K562 (cell line): ENCODE measurements around the gene CTDSPL. TPM values are rescaled to one million over a fixed set of nuclear protein-coding genes. Genes with fewer than 3 reads are reported as not detected.
A peak's percentile ranks its signal among the peaks of the same experiment; 100 is the strongest.

Source experiments
- ATAC-seq: fragments of 200-7000 bp; cut with Tn5 transposase; 3 replicates; pipeline ENCODE4 v1.9.1; 2020; ENCODE audit warnings: moderate library complexity
- BruUV-seq: library from RNA; stranded (reverse); fragments of 400-500 nt; replicated peaks from 2 replicates; lab custom pipeline; 2021; lab: Mats Ljungman, UMichigan
- CTCF ChIA-PET: fragments of 300-600 bp; formaldehyde crosslinking; extraction: SDS; loops from one replicate; lab custom pipeline; 2021; ENCODE audit warnings: low intra/inter-chr PET ratio; lab: Yijun Ruan, JAX
- POLR2A ChIA-PET: fragments of 300-600, 350-650 bp; sonication (Branson Sonifier 250); formaldehyde crosslinking; extraction: SDS; loops from one replicate; lab custom pipeline; 2021; ENCODE audit warnings: antibody characterized with exemption, inconsistent platforms; lab: Yijun Ruan, JAX
- DNase-seq, 4 experiments: peaks; one replicate each; pipeline versions ENCODE4 v3.0.0 to v3.0.0-alpha.2; 2011 to 2018; ENCODE audit warnings: low spot score in 3 of 4, mixed read lengths in 3 of 4; ENCODE audit errors: extremely low read depth in 1 of 4
- FAIRE-seq: peaks from 2 replicates; lab custom pipeline; 2011; peaks lifted over from hg19 to GRCh38; lab: Jason Lieb, UNC
- H2AFZ ChIP-seq: 2 replicates; pipeline ENCODE4 v1.6.0; 2011; ENCODE audit warnings: low read depth, low read length, control low read depth, inconsistent platforms
- H3K27ac ChIP-seq: fragments of 200-600 bp; 3 replicates; pipeline ENCODE4 v1.8.0; 2011; ENCODE audit warnings: low read depth, mild to moderate bottlenecking, control low read depth, inconsistent platforms, low read length, moderate library complexity, mixed read lengths; ENCODE audit errors: extremely low read depth
- H3K27me3 ChIP-seq, 2 experiments: fragments of 300-600 bp in 1 of 2; 2 replicates in 1 of 2; 3 replicates in 1 of 2; pipeline versions ENCODE4 v1.6.0 to v1.8.0; 2011; ENCODE audit warnings: inconsistent platforms in 2 of 2, low read length in 2 of 2, mild to moderate bottlenecking in 1 of 2, mixed read lengths in 1 of 2, moderate library complexity in 1 of 2; ENCODE audit not compliant: control insufficient read depth in 2 of 2, insufficient read depth in 2 of 2
- H3K36me3 ChIP-seq: fragments of 300-600 bp; 3 replicates; pipeline ENCODE4 v1.8.0; 2011; ENCODE audit warnings: mild to moderate bottlenecking, low read length, inconsistent platforms; ENCODE audit not compliant: control insufficient read depth, insufficient read depth
- H3K4me1 ChIP-seq, 2 experiments: fragments of 200-600 bp in 1 of 2; replicated peaks in 1 of 2; 2 replicates in 1 of 2; 3 replicates in 1 of 2; pipeline versions ENCODE4 v1.5.1 to v1.8.0; 2011; ENCODE audit warnings: inconsistent platforms in 2 of 2, low read length in 2 of 2, mild to moderate bottlenecking in 1 of 2, mixed read lengths in 1 of 2, moderate library complexity in 1 of 2; ENCODE audit not compliant: control insufficient read depth in 2 of 2, insufficient read depth in 2 of 2
- H3K4me2 ChIP-seq: 2 replicates; pipeline ENCODE4 v1.6.1; 2011; ENCODE audit warnings: low read length, control low read depth, inconsistent platforms, mixed read lengths; ENCODE audit not compliant: insufficient read depth
- H3K4me3 ChIP-seq: fragments of 200-600 bp; sonication (generic), shearing (Covaris generic); 2 replicates; pipeline ENCODE4 v1.5.1; 2016; ENCODE audit warnings: control low read depth, inconsistent platforms
- H3K79me2 ChIP-seq: fragments of 200-600 bp; 3 replicates; pipeline ENCODE4 v1.8.0; 2011; ENCODE audit warnings: low read length, inconsistent platforms; ENCODE audit not compliant: control insufficient read depth, insufficient read depth
- H3K9ac ChIP-seq, 2 experiments: 2 replicates each; pipeline versions ENCODE4 v1.6.0 to v1.6.1; 2011; ENCODE audit warnings: low read depth in 2 of 2, low read length in 2 of 2, control low read depth in 1 of 2, inconsistent platforms in 1 of 2, mild to moderate bottlenecking in 1 of 2, mixed read lengths in 1 of 2; ENCODE audit not compliant: insufficient read depth in 1 of 2
- H3K9me1 ChIP-seq: one replicate; pipeline ENCODE4 v1.6.0; 2011; ENCODE audit warnings: inconsistent platforms, mild to moderate bottlenecking, low read length, moderate library complexity; ENCODE audit not compliant: control insufficient read depth, insufficient read depth
- H3K9me3 ChIP-seq: replicated peaks from 2 replicates; pipeline ENCODE4 v1.5.1; 2011; ENCODE audit warnings: low read depth, low read length, inconsistent platforms; ENCODE audit not compliant: control insufficient read depth, insufficient read depth
- H4K20me1 ChIP-seq: replicated peaks from 2 replicates; pipeline ENCODE4 v1.6.1; 2011; ENCODE audit warnings: low read length, inconsistent platforms, mixed read lengths; ENCODE audit not compliant: control insufficient read depth, insufficient read depth
- CREM ChIP-seq: IDR thresholded peaks from 2 replicates; pipeline ENCODE4 v1.6.1; 2014; ENCODE audit warnings: antibody characterized with exemption, low read depth
- ERF ChIP-seq: fragments of 450-650 bp; formaldehyde crosslinking; IDR thresholded peaks from 2 replicates; pipeline ENCODE4 v1.4.0; 2020; ENCODE audit warnings: mild to moderate bottlenecking, mixed read lengths
- FOXA1 ChIP-seq: fragments of 450-650 bp; IDR thresholded peaks from 2 replicates; pipeline ENCODE4 v1.6.1; 2016; ENCODE audit warnings: mild to moderate bottlenecking, borderline replicate concordance
- KDM4B ChIP-seq, 2 experiments: fragments of 450-650 bp in 1 of 2; sonication (generic) in 1 of 2; IDR thresholded peaks; 2 replicates each; pipeline ENCODE4 v1.6.1; 2016 to 2017; ENCODE audit warnings: borderline replicate concordance in 2 of 2, antibody characterized with exemption in 1 of 2, low read depth in 1 of 2, mild to moderate bottlenecking in 1 of 2
- MYNN ChIP-seq, 2 experiments: sonication (generic); formaldehyde crosslinking in 1 of 2; IDR thresholded peaks; 2 replicates each; pipeline versions ENCODE4 v1.5.0 to v1.6.1; 2016 to 2020; ENCODE audit warnings: antibody characterized with exemption in 1 of 2, missing genetic modification reagents in 1 of 2
- NFIC ChIP-seq: fragments of 450-650 bp; IDR thresholded peaks from 2 replicates; pipeline ENCODE4 v1.6.1; 2017; ENCODE audit warnings: mild to moderate bottlenecking, inconsistent platforms
- NONO ChIP-seq, 2 experiments: fragments of 200-400 bp in 1 of 2; fragments of 450-650 bp in 1 of 2; formaldehyde crosslinking in 1 of 2; IDR thresholded peaks; 2 replicates each; pipeline ENCODE4 v1.6.1; 2017; ENCODE audit warnings: low read depth in 2 of 2, mild to moderate bottlenecking in 2 of 2, moderate library complexity in 2 of 2, low read length in 1 of 2
- POLR2A ChIP-seq: fragments of 450-650 bp; conservative IDR thresholded peaks from 2 replicates; pipeline ENCODE4 v1.6.1; 2016
- POLR2G ChIP-seq: fragments of 200-400 bp; formaldehyde crosslinking; IDR thresholded peaks from 2 replicates; pipeline ENCODE4 v1.6.1; 2017; ENCODE audit warnings: low read depth, mild to moderate bottlenecking, antibody characterized with exemption, low read length, moderate library complexity
- SAFB2 ChIP-seq: fragments of 200-400 bp; formaldehyde crosslinking; IDR thresholded peaks from 2 replicates; pipeline ENCODE4 v1.6.1; 2018; ENCODE audit warnings: borderline replicate concordance, low read length, low read depth, moderate library complexity; ENCODE audit not compliant: severe bottlenecking
- SMC3 ChIP-seq: conservative IDR thresholded peaks from 2 replicates; pipeline ENCODE4 v1.6.1; 2011; ENCODE audit warnings: low read depth, low read length, improper control_type of control experiment; ENCODE audit not compliant: insufficient read depth
- ZBTB43 ChIP-seq: sonication (generic); formaldehyde crosslinking; IDR thresholded peaks from 2 replicates; pipeline ENCODE4 v1.8.0; 2023; ENCODE audit warnings: mild to moderate bottlenecking, missing genetic modification reagents
- ZNF408 ChIP-seq: fragments of 250-450 bp; sonication (Bioruptor Pico); IDR thresholded peaks from 2 replicates; pipeline ENCODE4 v1.4.0; 2020; ENCODE audit warnings: low read depth, mild to moderate bottlenecking, moderate library complexity
- ZNF436 ChIP-seq: fragments of 250-450, 450-650 bp; sonication (Bioruptor Pico); formaldehyde crosslinking; IDR thresholded peaks from 2 replicates; pipeline ENCODE4 v1.7.0; 2020; ENCODE audit warnings: mild to moderate bottlenecking
- WGBS: fragments of 100-300 bp; shearing (Covaris generic); methylation state at CpG from one replicate; pipeline ENCODE4 v1.1.6; 2016; ENCODE audit warnings: low coverage, mixed read lengths; ENCODE audit not compliant: insufficient coverage; ENCODE audit errors: missing lambda C conversion rate; 5-methylcytosine and 5-hydroxymethylcytosine counted together
- in situ Hi-C: fragments of 300-500 bp; cut with MboI; formaldehyde crosslinking; loops from 4 replicates; pipeline ENCODE4 v1.15.0; 2018; ENCODE audit warnings: inconsistent platforms, mixed read lengths
- intact Hi-C: fragments of 100-400 bp; cut with micrococcal nuclease; formaldehyde crosslinking; loops from 2 replicates; pipeline ENCODE4 v1.14.2; 2022
- polyA plus RNA-seq, 8 experiments: library from polyadenylated mRNA; depleted of rRNA in 4 of 8; stranded (reverse) in 5 of 8; unstranded in 3 of 8; fragments of >200 nt; fragmentation: Nextera tagmentation in 2 of 8; fragmentation: Illumina TruSeq in 1 of 8; extraction: Ambion mirVana in 2 of 8; extraction: Trizol in 1 of 8; gene quantifications; 2 replicates each; pipeline versions ENCODE4 v1.2.1 to v1.2.3, GENCODE V29; 2011 to 2014; ENCODE audit warnings: inconsistent platforms in 1 of 8, missing spikeins in 1 of 8
- total RNA-seq, 7 experiments: library from RNA; depleted of rRNA in 6 of 7; stranded (reverse); fragments of >200 nt in 6 of 7; fragmentation: Illumina TruSeq in 2 of 7; extraction: Trizol in 2 of 7; gene quantifications; 2 replicates each; pipeline versions ENCODE4 v1.2.1 to v1.2.3, GENCODE V29; 2011 to 2021; ENCODE audit warnings: low replicate concordance in 1 of 7

CTDSPL gene
- total and polyA plus RNA-seq, 9 of the 15 experiments (the other 6 are each of a cell fraction or from before 2014, with no cell fraction given), result 5.1 to 19.3 (median 11.3) TPM

- Histone ChIP-seq H3K4me2 (no peak overlapping the region), H3K27me3 (no peaks in the 10 kb centered on the region), H3K36me3 (peaks cover 78% of the 10 kb centered on the region), H3K79me2 (no peaks in the 10 kb centered on the region), H3K9me3 (no peaks in the 10 kb centered on the region), H2AFZ (no peak overlapping the region), H3K27ac (no peak overlapping the region), H3K4me3 (no peak overlapping the region), H3K4me1 (peaks cover 6 to 50% of the 10 kb centered on the region in 2 experiments; a peak in 4 of 5 replicates), H4K20me1 (peaks cover 14% of the 10 kb centered on the region), H3K9me1 (peaks cover 10% of the 10 kb centered on the region), H3K9ac (no peak overlapping the region)
- no TSS peak for BruUV-seq
- CTCF ChIA-PET, result no interaction called here
- 96% methylated on average over 19 of the region's 19 CpGs for WGBS
- TF ChIP-seq NONO (IDR thresholded peaks at IDR 0.05; ENCODE audit: low read depth in 2 of 2, low read length in 1 of 2) (no peak), CREM (no peak), SAFB2 (no peak), ERF (CRISPR knock-in tag) (no peak), ZBTB43 (CRISPR knock-in tag) (no peak), SMC3 (no peak), KDM4B (IDR thresholded peaks at IDR 0.05; ENCODE audit: borderline replicate concordance in 2 of 2, low read depth in 1 of 2) (no peak), FOXA1 (no peak), ZNF408 (CRISPR knock-in tag) (no peak), NFIC (0 out of 2 replicates have a peak, but pooled peaks have one; percentile 19), POLR2G (peak; percentile 64), POLR2A (peak; percentile 25; the same call in 1 of the 2 replicates), ZNF436 (CRISPR knock-in tag) (no peak), MYNN (IDR thresholded peaks at IDR 0.05) (0 out of 2 replicates have a peak, but pooled peaks have one; percentile 15), MYNN (CRISPR knock-in tag; IDR thresholded peaks at IDR 0.05) (no peak)
- intact Hi-C loops (no loop called here), in situ Hi-C loops (no loop called here)
- no peak for FAIRE-seq
- POLR2A ChIA-PET, result interaction anchor here (0.7 kb wide), 1 partner anchor 28 kb away, joined by 5 read pairs; no protein-coding TSS in a partner anchor
- no peak for ATAC-seq
- no peak for DNase-seq
Observed at GRCh38 chr3:38008191-38008701, 146.6 kb downstream of the CTDSPL start.
